Measurements from ENCODE around the gene SPANXA1. TPM values are rescaled to one million over a fixed set of nuclear protein-coding genes. Genes with fewer than 3 reads are reported as not detected.
"Not testable (repeated sequence)": the region's sequence is repeated elsewhere in the genome, so short reads cannot be mapped to it uniquely, and the experiment has no call there.

SPANXA1 gene
- not detected for polyA plus RNA-seq (ENCODE audit: low read depth in 6 of 6)

DNA sequence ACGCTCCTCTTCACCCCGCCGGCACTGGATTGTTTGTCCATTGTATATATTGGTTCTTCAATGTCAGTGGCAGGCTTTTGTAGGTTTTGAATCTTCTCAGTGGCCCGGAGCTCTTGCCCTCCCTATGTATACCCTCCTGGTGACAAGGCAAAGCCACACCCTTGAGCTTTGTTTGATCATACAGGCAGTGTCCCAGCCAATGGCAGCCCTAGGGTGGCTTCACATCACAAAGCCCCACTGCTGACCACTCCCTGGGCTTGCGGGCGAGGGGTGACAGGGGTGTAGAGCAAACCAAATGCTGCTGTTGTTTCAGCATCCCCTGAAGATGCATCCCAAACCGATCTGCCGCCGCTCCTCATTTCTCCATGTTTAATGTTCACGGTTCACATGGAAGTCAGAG lies at the start of gene SPANXA1:
SPANXA1 (minus strand) TSS at position 101 of the 400 bp plus-strand sequence; CDS start at position 41, 60 bp downstream.
- not testable (repeated sequence) for ATAC-seq (ENCODE audit: low read depth in 2 of 2); H3K9me3 Mint-ChIP-seq; H3K27me3 Mint-ChIP-seq; H3K36me3 Mint-ChIP-seq; DNase-seq; H3K4me1 Mint-ChIP-seq; H3K4me3 Mint-ChIP-seq; H3K27ac Mint-ChIP-seq

DNA sequence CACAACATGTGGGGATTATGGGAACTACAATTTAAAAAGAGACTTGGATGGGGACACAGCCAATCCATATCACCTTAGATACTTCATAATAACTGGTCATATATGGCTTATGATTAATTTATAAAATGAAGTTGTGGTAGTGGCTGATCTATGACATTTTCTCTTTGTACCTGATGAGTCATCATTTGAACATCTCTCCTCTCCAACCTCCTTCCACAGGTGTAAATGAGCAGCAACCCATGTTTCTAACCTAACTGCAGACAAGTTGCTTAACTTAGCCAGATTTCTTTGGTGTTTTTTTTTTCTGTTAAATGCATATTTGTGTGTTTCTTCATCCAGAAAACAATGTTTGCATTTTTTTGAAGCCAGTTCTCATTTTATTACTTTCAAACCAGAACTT lies 47.6 kb upstream of the SPANXA1 start:
- no peaks in the 10 kb centered on the region for H3K4me1 Mint-ChIP-seq
- no peak overlapping the region for H3K27ac Mint-ChIP-seq
- DNase-seq (no peak), ATAC-seq (ENCODE audit: low read depth in 2 of 2) (no peak)
- H3K27me3 Mint-ChIP-seq, result no peaks in the 10 kb centered on the region
- H3K9me3 Mint-ChIP-seq, result peaks cover 0 to 15% (median 5%) of the 10 kb centered on the region in 7 donors
- no peak overlapping the region for H3K4me3 Mint-ChIP-seq
- no peaks in the 10 kb centered on the region for H3K36me3 Mint-ChIP-seq

DNA sequence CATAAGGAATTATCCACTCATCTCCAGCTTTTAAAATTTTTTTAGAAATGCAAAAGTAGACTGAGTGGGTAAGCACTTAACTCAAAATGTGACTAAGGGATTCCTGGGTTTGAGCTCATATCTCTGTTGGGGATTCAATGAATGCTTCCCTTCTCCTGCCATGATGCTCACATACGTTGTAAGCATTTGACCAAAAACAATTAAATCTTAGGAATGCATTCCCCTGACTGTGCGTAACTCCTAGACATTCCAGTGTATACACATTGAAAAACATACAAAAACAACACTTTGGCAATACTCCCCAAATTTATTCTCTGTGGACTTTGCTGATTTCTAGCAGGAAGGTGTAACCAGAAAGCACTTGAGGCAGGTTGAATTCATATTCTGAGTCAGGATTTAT lies 34.8 kb upstream of the SPANXA1 start:
- Mint-ChIP-seq H3K4me3 (no peak overlapping the region), H3K9me3 (peaks cover 0 to 16% (median 3%) of the 10 kb centered on the region in 7 donors), H3K36me3 (no peaks in the 10 kb centered on the region), H3K27me3 (no peaks in the 10 kb centered on the region), H3K4me1 (no peaks in the 10 kb centered on the region), H3K27ac (no peak overlapping the region)
- DNase-seq, result no peak
- no peak for ATAC-seq (ENCODE audit: low read depth in 2 of 2)

GRCh38 chrX:141609111-141609510 lies 24.6 kb upstream of the SPANXA1 start:
- peak overlapping the region in 1 of 6 donors; percentile 41 for H3K27ac Mint-ChIP-seq
- no peak for DNase-seq
- no peaks in the 10 kb centered on the region for H3K27me3 Mint-ChIP-seq
- H3K4me3 Mint-ChIP-seq, result no peak overlapping the region
- H3K4me1 Mint-ChIP-seq, result no peaks in the 10 kb centered on the region
- no peak for ATAC-seq (ENCODE audit: low read depth in 2 of 2)
- no peaks in the 10 kb centered on the region for H3K36me3 Mint-ChIP-seq
- peaks cover 0 to 5% (median 0%) of the 10 kb centered on the region in 7 donors for H3K9me3 Mint-ChIP-seq

DNA sequence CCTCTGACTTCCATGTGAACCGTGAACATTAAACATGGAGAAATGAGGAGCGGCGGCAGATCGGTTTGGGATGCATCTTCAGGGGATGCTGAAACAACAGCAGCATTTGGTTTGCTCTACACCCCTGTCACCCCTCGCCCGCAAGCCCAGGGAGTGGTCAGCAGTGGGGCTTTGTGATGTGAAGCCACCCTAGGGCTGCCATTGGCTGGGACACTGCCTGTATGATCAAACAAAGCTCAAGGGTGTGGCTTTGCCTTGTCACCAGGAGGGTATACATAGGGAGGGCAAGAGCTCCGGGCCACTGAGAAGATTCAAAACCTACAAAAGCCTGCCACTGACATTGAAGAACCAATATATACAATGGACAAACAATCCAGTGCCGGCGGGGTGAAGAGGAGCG lies 4.9 kb upstream of the SPANXA1 start, which contains the start of gene SPANXA2:
SPANXA2 (plus strand) TSS at position 301 of the 400 bp plus-strand sequence; CDS start at position 361, 60 bp downstream.
- H3K4me3 Mint-ChIP-seq; ATAC-seq (ENCODE audit: low read depth in 2 of 2); H3K36me3 Mint-ChIP-seq; H3K4me1 Mint-ChIP-seq; H3K27ac Mint-ChIP-seq; DNase-seq; H3K9me3 Mint-ChIP-seq; H3K27me3 Mint-ChIP-seq: not testable (repeated sequence)

GRCh38 chrX:141542551-141542950 lies 42.0 kb downstream of the SPANXA1 start:
- H3K4me1 Mint-ChIP-seq; H3K27ac Mint-ChIP-seq; H3K9me3 Mint-ChIP-seq; H3K4me3 Mint-ChIP-seq; DNase-seq; H3K27me3 Mint-ChIP-seq; ATAC-seq (ENCODE audit: low read depth in 2 of 2); H3K36me3 Mint-ChIP-seq: not testable (repeated sequence)

Other genes starting within 250 kb of the SPANXA1 start
- not detected for gene SPANXA2, start 5.0 kb upstream of the SPANXA1 start, polyA plus RNA-seq (ENCODE audit: low read depth in 6 of 6)
- gene SPANXD, start 114.0 kb upstream of the SPANXA1 start, polyA plus RNA-seq (ENCODE audit: low read depth in 6 of 6), result not detected